ENCODE data around the gene EIF4G3. TPM values are rescaled to one million over a fixed set of nuclear protein-coding genes. Genes with fewer than 3 reads are reported as not detected.

Gene EIF4G3
- total and polyA plus RNA-seq, 10 of the 15 experiments (the other 5 are each of a cell fraction or from before 2014, with no cell fraction given) = 7.4 to 45.1 (median 29.1) TPM

DNA sequence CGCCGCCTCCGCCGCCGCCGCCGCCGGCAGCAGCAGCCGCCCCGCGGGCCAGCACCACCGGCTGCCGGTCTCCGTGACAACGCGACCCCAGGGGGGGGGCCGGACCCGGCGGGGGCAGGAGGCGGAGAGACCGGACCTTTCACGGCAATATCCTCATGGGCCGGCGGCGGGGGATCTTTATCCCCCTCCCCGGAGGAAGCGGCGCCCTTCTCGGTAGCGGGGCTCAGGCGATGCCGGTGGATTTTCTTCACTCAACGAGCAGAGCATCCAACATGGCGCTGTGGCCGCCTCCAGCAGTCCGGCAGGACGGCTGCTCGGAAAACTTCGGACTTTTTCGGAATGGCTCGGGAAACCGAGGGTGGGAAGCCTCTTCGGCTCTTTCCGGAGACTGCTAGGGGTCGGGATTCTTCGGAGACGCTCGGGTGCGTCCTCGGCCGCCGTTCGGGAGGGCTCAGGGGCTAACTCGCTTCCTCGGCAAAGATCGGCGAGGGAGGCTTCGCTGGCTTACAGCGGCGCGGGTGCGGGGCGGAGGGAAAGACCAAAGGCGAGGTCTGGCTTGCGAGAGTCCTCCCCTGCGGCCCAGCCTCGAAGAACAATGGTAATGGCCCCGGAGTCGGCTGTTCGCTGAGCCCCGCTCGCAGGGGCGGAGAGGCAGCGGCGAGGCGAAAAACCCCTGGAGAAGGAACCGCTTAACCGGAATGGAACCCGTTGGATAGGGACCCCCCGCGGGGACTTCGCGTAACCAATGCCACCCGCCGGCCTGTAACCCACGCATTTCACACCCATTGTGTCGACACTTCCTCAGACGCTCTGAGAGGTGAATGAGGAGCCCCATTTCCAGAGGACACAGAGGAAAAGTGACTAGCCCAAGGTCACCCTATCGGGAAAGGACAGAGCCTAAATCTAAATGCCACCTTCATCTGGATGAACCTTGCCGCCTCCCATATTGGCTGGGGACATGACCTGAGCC, at the start of gene EIF4G3 (continued):
- TF ChIP-seq, protein P1, sequence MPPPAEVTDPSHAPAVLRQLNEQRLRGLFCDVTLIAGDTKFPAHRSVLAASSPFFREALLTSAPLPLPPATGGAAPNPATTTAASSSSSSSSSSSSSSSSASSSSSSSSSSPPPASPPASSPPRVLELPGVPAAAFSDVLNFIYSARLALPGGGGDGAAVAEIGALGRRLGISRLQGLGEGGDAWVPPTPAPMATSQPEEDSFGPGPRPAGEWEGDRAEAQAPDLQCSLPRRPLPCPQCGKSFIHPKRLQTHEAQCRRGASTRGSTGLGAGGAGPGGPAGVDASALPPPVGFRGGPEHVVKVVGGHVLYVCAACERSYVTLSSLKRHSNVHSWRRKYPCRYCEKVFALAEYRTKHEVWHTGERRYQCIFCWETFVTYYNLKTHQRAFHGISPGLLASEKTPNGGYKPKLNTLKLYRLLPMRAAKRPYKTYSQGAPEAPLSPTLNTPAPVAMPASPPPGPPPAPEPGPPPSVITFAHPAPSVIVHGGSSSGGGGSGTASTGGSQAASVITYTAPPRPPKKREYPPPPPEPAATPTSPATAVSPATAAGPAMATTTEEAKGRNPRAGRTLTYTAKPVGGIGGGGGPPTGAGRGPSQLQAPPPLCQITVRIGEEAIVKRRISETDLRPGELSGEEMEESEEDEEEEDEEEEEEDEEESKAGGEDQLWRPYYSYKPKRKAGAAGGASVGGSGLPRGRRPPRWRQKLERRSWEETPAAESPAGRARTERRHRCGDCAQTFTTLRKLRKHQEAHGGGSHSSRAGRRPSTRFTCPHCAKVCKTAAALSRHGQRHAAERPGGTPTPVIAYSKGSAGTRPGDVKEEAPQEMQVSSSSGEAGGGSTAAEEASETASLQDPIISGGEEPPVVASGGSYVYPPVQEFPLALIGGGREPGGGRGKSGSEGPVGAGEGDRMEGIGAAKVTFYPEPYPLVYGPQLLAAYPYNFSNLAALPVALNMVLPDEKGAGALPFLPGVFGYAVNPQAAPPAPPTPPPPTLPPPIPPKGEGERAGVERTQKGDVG (CRISPR knock-in tag; IDR thresholded peaks at IDR 0.05) = no peak
- TF ChIP-seq, protein P2, sequence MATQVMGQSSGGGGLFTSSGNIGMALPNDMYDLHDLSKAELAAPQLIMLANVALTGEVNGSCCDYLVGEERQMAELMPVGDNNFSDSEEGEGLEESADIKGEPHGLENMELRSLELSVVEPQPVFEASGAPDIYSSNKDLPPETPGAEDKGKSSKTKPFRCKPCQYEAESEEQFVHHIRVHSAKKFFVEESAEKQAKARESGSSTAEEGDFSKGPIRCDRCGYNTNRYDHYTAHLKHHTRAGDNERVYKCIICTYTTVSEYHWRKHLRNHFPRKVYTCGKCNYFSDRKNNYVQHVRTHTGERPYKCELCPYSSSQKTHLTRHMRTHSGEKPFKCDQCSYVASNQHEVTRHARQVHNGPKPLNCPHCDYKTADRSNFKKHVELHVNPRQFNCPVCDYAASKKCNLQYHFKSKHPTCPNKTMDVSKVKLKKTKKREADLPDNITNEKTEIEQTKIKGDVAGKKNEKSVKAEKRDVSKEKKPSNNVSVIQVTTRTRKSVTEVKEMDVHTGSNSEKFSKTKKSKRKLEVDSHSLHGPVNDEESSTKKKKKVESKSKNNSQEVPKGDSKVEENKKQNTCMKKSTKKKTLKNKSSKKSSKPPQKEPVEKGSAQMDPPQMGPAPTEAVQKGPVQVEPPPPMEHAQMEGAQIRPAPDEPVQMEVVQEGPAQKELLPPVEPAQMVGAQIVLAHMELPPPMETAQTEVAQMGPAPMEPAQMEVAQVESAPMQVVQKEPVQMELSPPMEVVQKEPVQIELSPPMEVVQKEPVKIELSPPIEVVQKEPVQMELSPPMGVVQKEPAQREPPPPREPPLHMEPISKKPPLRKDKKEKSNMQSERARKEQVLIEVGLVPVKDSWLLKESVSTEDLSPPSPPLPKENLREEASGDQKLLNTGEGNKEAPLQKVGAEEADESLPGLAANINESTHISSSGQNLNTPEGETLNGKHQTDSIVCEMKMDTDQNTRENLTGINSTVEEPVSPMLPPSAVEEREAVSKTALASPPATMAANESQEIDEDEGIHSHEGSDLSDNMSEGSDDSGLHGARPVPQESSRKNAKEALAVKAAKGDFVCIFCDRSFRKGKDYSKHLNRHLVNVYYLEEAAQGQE (IDR thresholded peaks at IDR 0.05; ENCODE audit: low read depth, low read length) = no peak
- TF ChIP-seq CHD1 (IDR thresholded peaks at IDR 0.05; ENCODE audit: low read depth, low read length) (no peak), SMARCA5 (IDR thresholded peaks at IDR 0.05) (no peak; the same call in 1 of the 2 replicates), HCFC1 (IDR thresholded peaks at IDR 0.05; ENCODE audit: low read length) (no peak), ZBED1 (IDR thresholded peaks at IDR 0.05; ENCODE audit: borderline replicate concordance) (no peak), RUNX3 (IDR thresholded peaks at IDR 0.05; ENCODE audit: low read length) (peak; percentile 32; the same call in 1 of the 2 replicates), RAD21 (IDR thresholded peaks at IDR 0.05; ENCODE audit: insufficient read depth, low read depth, low read length) (no peak), POLR2AphosphoS5 (IDR thresholded peaks at IDR 0.05; ENCODE audit: low read length) (peak; percentile 92), EZH2 (IDR thresholded peaks at IDR 0.05; ENCODE audit: borderline replicate concordance, control insufficient read depth, low read depth, low read length) (no peak), POLR2A (IDR thresholded peaks at IDR 0.05; ENCODE audit: low read depth, low read length) (peak; percentile 90)
- TF ChIP-seq, protein P3, sequence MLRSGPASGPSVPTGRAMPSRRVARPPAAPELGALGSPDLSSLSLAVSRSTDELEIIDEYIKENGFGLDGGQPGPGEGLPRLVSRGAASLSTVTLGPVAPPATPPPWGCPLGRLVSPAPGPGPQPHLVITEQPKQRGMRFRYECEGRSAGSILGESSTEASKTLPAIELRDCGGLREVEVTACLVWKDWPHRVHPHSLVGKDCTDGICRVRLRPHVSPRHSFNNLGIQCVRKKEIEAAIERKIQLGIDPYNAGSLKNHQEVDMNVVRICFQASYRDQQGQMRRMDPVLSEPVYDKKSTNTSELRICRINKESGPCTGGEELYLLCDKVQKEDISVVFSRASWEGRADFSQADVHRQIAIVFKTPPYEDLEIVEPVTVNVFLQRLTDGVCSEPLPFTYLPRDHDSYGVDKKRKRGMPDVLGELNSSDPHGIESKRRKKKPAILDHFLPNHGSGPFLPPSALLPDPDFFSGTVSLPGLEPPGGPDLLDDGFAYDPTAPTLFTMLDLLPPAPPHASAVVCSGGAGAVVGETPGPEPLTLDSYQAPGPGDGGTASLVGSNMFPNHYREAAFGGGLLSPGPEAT (IDR thresholded peaks at IDR 0.05; ENCODE audit: low read depth) = 0 out of 2 replicates have a peak, but pooled peaks have one; percentile 27
- TF ChIP-seq, protein P4, sequence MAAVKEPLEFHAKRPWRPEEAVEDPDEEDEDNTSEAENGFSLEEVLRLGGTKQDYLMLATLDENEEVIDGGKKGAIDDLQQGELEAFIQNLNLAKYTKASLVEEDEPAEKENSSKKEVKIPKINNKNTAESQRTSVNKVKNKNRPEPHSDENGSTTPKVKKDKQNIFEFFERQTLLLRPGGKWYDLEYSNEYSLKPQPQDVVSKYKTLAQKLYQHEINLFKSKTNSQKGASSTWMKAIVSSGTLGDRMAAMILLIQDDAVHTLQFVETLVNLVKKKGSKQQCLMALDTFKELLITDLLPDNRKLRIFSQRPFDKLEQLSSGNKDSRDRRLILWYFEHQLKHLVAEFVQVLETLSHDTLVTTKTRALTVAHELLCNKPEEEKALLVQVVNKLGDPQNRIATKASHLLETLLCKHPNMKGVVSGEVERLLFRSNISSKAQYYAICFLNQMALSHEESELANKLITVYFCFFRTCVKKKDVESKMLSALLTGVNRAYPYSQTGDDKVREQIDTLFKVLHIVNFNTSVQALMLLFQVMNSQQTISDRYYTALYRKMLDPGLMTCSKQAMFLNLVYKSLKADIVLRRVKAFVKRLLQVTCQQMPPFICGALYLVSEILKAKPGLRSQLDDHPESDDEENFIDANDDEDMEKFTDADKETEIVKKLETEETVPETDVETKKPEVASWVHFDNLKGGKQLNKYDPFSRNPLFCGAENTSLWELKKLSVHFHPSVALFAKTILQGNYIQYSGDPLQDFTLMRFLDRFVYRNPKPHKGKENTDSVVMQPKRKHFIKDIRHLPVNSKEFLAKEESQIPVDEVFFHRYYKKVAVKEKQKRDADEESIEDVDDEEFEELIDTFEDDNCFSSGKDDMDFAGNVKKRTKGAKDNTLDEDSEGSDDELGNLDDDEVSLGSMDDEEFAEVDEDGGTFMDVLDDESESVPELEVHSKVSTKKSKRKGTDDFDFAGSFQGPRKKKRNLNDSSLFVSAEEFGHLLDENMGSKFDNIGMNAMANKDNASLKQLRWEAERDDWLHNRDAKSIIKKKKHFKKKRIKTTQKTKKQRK (IDR thresholded peaks at IDR 0.05; ENCODE audit: low read depth, low read length) = no peak
- TF ChIP-seq, protein P5, sequence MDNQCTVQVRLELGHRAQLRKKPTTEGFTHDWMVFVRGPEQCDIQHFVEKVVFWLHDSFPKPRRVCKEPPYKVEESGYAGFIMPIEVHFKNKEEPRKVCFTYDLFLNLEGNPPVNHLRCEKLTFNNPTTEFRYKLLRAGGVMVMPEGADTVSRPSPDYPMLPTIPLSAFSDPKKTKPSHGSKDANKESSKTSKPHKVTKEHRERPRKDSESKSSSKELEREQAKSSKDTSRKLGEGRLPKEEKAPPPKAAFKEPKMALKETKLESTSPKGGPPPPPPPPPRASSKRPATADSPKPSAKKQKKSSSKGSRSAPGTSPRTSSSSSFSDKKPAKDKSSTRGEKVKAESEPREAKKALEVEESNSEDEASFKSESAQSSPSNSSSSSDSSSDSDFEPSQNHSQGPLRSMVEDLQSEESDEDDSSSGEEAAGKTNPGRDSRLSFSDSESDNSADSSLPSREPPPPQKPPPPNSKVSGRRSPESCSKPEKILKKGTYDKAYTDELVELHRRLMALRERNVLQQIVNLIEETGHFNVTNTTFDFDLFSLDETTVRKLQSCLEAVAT (IDR thresholded peaks at IDR 0.05) = peak; percentile 42; the same call in 1 of the 2 replicates

Data from GM12878 (cell line).